GM19397 (cell line): ENCODE results near the gene FAT4.

ENCODE experiments used
- ATAC-seq: cut with Tn5 transposase; IDR thresholded peaks from one replicate; pipeline ENCODE4 v1.9.1; 2021; ENCODE audit warnings: mild to moderate bottlenecking, moderate library complexity; ENCODE audit not compliant: unreplicated experiment

FAT4 gene

DNA sequence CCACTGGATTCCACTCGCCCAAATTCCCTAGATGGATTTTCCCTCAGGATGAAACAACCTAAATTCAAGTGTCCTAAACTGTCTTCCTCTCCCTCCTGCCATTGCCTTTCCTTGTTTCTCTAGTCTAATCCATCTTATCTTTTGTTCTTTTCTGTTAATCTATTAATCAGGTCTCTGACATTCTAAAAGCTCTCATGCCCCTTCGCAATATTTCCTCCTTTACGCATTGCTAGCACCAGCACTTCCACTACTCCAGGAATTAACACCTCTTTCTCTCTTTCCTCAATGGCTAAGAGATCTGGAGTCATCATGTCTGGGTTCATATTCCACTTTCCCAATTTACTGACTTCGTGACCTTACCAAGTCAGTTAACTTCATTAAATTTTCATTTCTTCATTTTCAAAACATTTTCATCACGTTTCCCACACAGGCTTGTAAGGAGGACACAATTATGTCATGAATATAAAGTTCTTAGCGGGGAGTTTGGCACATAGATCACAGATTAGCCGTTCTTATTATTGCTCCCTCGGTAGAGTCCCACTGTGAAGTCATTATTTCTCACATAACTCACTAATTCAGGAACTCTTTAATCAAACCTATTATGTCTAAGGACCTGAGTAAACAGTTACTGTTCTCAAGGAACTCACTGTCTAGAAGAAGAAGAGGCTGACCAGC, 45.3 kb downstream of the FAT4 start:
- no peak for ATAC-seq

DNA sequence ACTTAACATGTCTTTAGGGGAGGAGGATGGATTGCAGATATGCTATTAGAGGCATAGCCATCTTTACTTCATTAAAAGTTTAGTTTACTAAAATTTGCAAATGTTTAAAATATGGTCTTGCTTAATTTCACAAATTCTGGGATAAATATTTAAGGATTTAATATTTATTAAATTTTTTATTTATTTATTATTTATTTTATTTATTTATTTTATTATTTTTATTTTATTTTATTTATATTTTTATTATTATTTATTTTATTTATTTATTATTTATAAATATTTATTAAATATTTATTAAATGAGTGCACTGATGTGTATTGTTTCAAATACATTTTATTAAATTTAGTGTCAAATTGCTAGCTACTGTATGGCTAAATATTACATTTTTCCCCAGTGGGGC, 46.0 kb downstream of the FAT4 start:
- no peak for ATAC-seq
